Thyroid gland (tissue), 4 donors: ENCODE measurements around the gene LTA. TPM values are rescaled to one million over a fixed set of nuclear protein-coding genes. Genes with fewer than 3 reads are reported as not detected.

Source experiments
- DNase-seq, 2 donors: peaks; one replicate each; pipeline ENCODE4 v3.0.0-alpha.2; 2019
- H3K27ac ChIP-seq, 3 donors: fragments of 200-600 bp; sonication (generic); 1 replicate in 2 of 3; 2 replicates in 1 of 3; pipeline ENCODE4 v1.5.1; 2016 to 2019; ENCODE audit warnings: mild to moderate bottlenecking in 1 of 3, moderate library complexity in 1 of 3
- H3K27me3 ChIP-seq: fragments of 200-600 bp; sonication (generic); one replicate; pipeline ENCODE4 v1.5.1; 2019
- H3K36me3 ChIP-seq, 2 donors: fragments of 200-600 bp; sonication (generic); one replicate each; pipeline ENCODE4 v1.5.1; 2016 to 2019
- H3K4me1 ChIP-seq, 2 donors: fragments of 200-600 bp; sonication (generic); one replicate each; pipeline ENCODE4 v1.5.1; 2017 to 2019
- H3K4me3 ChIP-seq, 3 donors: fragments of 200-600 bp; sonication (generic); replicated peaks in 1 of 3; 1 replicate in 2 of 3; 2 replicates in 1 of 3; pipeline ENCODE4 v1.5.1; 2016; ENCODE audit warnings: mild to moderate bottlenecking in 1 of 3
- H3K9me3 ChIP-seq: fragments of 200-600 bp; sonication (generic); one replicate; pipeline ENCODE4 v1.5.1; 2017
- CTCF ChIP-seq, 6 experiments: fragments of 200-600 bp in 3 of 6; fragments of 450-650 bp in 3 of 6; sonication (generic) in 3 of 6; IDR thresholded peaks; one replicate each; pipeline ENCODE4 v1.5.1; 2016 to 2019; ENCODE audit warnings: antibody characterized with exemption in 6 of 6, mild to moderate bottlenecking in 2 of 6, inconsistent platforms in 1 of 6, moderate library complexity in 1 of 6
- POLR2A ChIP-seq, 2 donors: fragments of 450-650 bp; IDR thresholded peaks; one replicate each; pipeline ENCODE4 v1.6.1; 2017; ENCODE audit warnings: antibody characterized with exemption in 2 of 2, mild to moderate bottlenecking in 2 of 2, moderate library complexity in 1 of 2
- WGBS, 2 donors: methylation state at CpG; one replicate each; pipeline ENCODE4 v1.1.5; 2017; 5-methylcytosine and 5-hydroxymethylcytosine counted together
- intact Hi-C: fragments of 100-400 bp; cut with DNase I; formaldehyde crosslinking; loops from one replicate; pipeline ENCODE4 v1.15.1; 2023
- total RNA-seq, 4 donors: library from RNA; depleted of rRNA; stranded (reverse); fragments of >200 nt; gene quantifications; one replicate each; pipeline ENCODE4 v1.2.3, GENCODE V29; 2016

LTA gene
- total RNA-seq, 4 donors from 2014 or later, result not detected

GRCh38 chr6:31577579-31577966 lies 5.5 kb downstream of the LTA start:
- no peak overlapping the region for H3K4me3 ChIP-seq
- TF ChIP-seq POLR2A (IDR thresholded peaks at IDR 0.05) (no peak), CTCF (IDR thresholded peaks at IDR 0.05) (no peak)
- H3K27me3 ChIP-seq, result no peaks in the 10 kb centered on the region
- H3K9me3 ChIP-seq, result no peaks in the 10 kb centered on the region
- no peak overlapping the region for H3K27ac ChIP-seq
- intact Hi-C loops, result no loop called here
- no peak for DNase-seq
- 88 to 92% methylated on average over 3 of the region's 3 CpGs for WGBS, 2 donors
- no peaks in the 10 kb centered on the region for H3K36me3 ChIP-seq
- peaks cover 10 to 12% of the 10 kb centered on the region in 2 donors for H3K4me1 ChIP-seq

- H3K9me3 ChIP-seq, result no peaks in the 10 kb centered on the region
- H3K4me3 ChIP-seq, result no peak overlapping the region
- intact Hi-C loops, result no loop called here
- 80 to 82% methylated on average over 12 of the region's 12 CpGs for WGBS, 2 donors
- no peak overlapping the region for H3K27ac ChIP-seq
- no peaks in the 10 kb centered on the region for H3K27me3 ChIP-seq
- DNase-seq, result no peak
- no peaks in the 10 kb centered on the region for H3K36me3 ChIP-seq
- H3K4me1 ChIP-seq, result peaks cover 10 to 12% of the 10 kb centered on the region in 2 donors
- TF ChIP-seq POLR2A (IDR thresholded peaks at IDR 0.05) (no peak), CTCF (IDR thresholded peaks at IDR 0.05) (no peak)
These were observed 6.4 kb downstream of the LTA start for GRCh38 chr6:31578184-31579118.

DNA sequence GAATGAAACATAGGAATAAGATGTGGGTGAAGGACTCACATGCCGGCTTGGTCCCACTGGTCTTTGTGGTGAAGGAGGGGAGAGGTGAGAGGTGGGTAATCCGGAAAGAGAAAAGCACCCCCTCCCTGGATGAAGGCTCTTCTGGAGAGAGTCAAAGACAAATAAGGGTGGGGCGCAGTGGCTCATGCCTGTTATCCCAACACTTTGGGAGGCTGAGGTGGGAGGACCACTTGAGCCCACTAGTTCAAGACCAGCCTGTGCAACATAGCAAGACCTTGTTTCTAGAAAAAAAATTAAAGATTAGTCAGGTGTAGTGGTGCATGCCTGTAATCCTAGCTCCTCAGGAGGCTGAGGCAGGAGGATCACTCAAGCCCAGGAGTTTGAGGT lies 7.0 kb downstream of the LTA start:
- intact Hi-C loops, result no loop called here
- Histone ChIP-seq H3K27me3 (no peaks in the 10 kb centered on the region), H3K4me1 (peaks cover 10 to 12% of the 10 kb centered on the region in 2 donors), H3K27ac (no peak overlapping the region), H3K36me3 (no peaks in the 10 kb centered on the region), H3K4me3 (no peak overlapping the region), H3K9me3 (no peaks in the 10 kb centered on the region)
- 86 to 94% methylated on average over 3 of the region's 3 CpGs for WGBS, 2 donors
- DNase-seq, result no peak
- TF ChIP-seq CTCF (IDR thresholded peaks at IDR 0.05) (no peak), POLR2A (IDR thresholded peaks at IDR 0.05) (no peak)

DNA sequence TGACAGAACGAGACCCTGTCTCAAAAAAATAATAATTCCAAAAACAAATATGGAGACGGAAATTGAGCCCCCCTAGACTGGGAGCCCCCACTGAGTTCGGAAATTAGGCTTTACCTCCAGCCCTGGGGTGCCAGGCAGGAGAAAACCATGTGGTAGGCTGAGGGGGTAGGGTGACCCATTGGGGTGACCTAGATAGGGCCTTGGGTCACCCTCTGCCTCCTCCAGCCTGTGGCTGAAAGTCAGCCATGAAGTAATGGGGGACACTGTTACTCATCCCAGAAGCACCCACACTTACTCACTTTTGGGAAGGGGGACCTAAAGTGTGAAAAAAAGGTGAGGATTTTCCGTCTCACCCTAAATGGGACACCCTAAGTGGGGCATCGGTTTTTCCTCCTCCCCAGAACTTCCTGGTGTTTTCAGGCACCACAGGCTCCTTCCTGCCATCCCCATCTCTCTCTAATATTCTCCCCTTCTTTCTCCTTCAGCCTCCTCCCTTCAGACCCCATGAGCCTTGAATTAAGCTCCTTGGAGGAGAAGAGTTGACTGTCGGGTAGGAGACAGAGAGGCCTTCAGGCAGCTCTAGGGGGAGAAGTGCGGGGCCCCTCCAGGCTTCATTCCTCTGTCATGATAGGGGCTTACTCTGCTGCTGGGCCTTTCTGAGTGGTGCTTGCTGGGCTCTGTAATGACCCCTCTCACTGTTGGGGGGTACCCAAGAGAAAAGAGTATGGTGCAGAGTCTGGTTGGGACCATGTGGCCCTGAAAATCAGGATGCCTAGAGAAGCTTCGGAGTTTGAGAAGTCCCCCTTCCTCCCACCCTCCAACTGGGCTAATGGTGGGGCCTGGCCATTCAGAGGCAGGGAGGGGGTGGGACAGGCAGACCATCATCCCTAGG lies 7.7 kb downstream of the LTA start:
- TF ChIP-seq CTCF (IDR thresholded peaks at IDR 0.05) (no peak), POLR2A (IDR thresholded peaks at IDR 0.05) (no peak)
- 91 to 92% methylated on average over 8 of the region's 8 CpGs for WGBS, 2 donors
- H3K9me3 ChIP-seq, result no peaks in the 10 kb centered on the region
- H3K36me3 ChIP-seq, result no peaks in the 10 kb centered on the region
- DNase-seq, result no peak
- no peak overlapping the region for H3K4me3 ChIP-seq
- peaks cover 10 to 12% of the 10 kb centered on the region in 2 donors for H3K4me1 ChIP-seq
- H3K27me3 ChIP-seq, result no peaks in the 10 kb centered on the region
- intact Hi-C loops, result no loop called here
- no peak overlapping the region for H3K27ac ChIP-seq
